Cardiac muscle cell (in vitro differentiated cells and primary cell): Measurements from ENCODE around the gene TMEM86A. TPM values are rescaled to one million over a fixed set of nuclear protein-coding genes. Genes with fewer than 3 reads are reported as not detected.

Experiments used
- DNase-seq, 2 donors: peaks; one replicate each; pipeline versions ENCODE4 v3.0.0 to v3.0.0-alpha.2; 2010 to 2017; ENCODE audit warnings: low read depth in 1 of 2, low spot score in 1 of 2
- H3K27ac ChIP-seq: fragments of 200-600 bp; sonication (generic); 2 replicates; pipeline ENCODE4 v1.5.1; 2016
- H3K27me3 ChIP-seq: fragments of 200-600 bp; sonication (generic); 2 replicates; pipeline ENCODE4 v1.6.0; 2016; ENCODE audit warnings: control low read depth
- H3K36me3 ChIP-seq: fragments of 200-600 bp; sonication (generic); 2 replicates; pipeline ENCODE4 v1.5.1; 2016; ENCODE audit warnings: control low read depth
- H3K4me1 ChIP-seq: fragments of 200-600 bp; sonication (generic); 2 replicates; pipeline ENCODE4 v1.8.1; 2017; ENCODE audit warnings: low read depth, mild to moderate bottlenecking, mixed run types
- H3K4me3 ChIP-seq: fragments of 200-600 bp; sonication (generic); 2 replicates; pipeline ENCODE4 v1.5.1; 2016; ENCODE audit warnings: mild to moderate bottlenecking
- H3K9me3 ChIP-seq: fragments of 200-600 bp; sonication (generic); 2 replicates; pipeline ENCODE4 v1.5.1; 2017; ENCODE audit warnings: low read depth, mild to moderate bottlenecking, control low read depth
- CTCF ChIP-seq: IDR thresholded peaks from 2 replicates; pipeline ENCODE4 v1.5.1; 2012; ENCODE audit warnings: low read depth, mild to moderate bottlenecking, low read length
- polyA plus RNA-seq: library from polyadenylated mRNA; unstranded; fragments of >200 nt; fragmentation: Nextera tagmentation; extraction: Ambion mirVana; gene quantifications from 2 replicates; pipeline ENCODE4 v1.2.1, GENCODE V29; 2016
- total RNA-seq: library from RNA; depleted of rRNA; stranded (reverse); fragments of >200 nt; gene quantifications from 2 replicates; pipeline ENCODE4 v1.2.3, GENCODE V29; 2016

The TMEM86A gene
- total and polyA plus RNA-seq, 2 experiments from 2014 or later: 3.4 to 5.2 TPM

GRCh38 chr11:18721561-18722292 is 23.1 kb downstream of the TMEM86A start:
- peak overlapping the region; percentile 37 for H3K4me3 ChIP-seq
- H3K9me3 ChIP-seq: no peaks in the 10 kb centered on the region
- no peaks in the 10 kb centered on the region for H3K4me1 ChIP-seq
- TF ChIP-seq CTCF: peak; percentile 86
- H3K27ac ChIP-seq: no peak overlapping the region
- no peaks in the 10 kb centered on the region for H3K36me3 ChIP-seq
- DNase-seq: peak; percentile 57 to 62
- H3K27me3 ChIP-seq: no peaks in the 10 kb centered on the region

GRCh38 chr11:18722293-18722637 is 23.7 kb downstream of the TMEM86A start:
- no peak for TF ChIP-seq CTCF
- no peak overlapping the region for H3K27ac ChIP-seq
- H3K27me3 ChIP-seq: no peaks in the 10 kb centered on the region
- no peaks in the 10 kb centered on the region for H3K36me3 ChIP-seq
- no peaks in the 10 kb centered on the region for H3K4me1 ChIP-seq
- H3K4me3 ChIP-seq: no peak overlapping the region
- H3K9me3 ChIP-seq: no peaks in the 10 kb centered on the region
- DNase-seq: no peak

- Histone ChIP-seq H3K4me3 (no peak overlapping the region), H3K36me3 (no peaks in the 10 kb centered on the region), H3K27ac (no peak overlapping the region), H3K4me1 (no peaks in the 10 kb centered on the region), H3K27me3 (no peaks in the 10 kb centered on the region), H3K9me3 (no peaks in the 10 kb centered on the region)
- no peak for DNase-seq
- TF ChIP-seq CTCF: no peak
These were observed 25.4 kb downstream of the TMEM86A start for GRCh38 chr11:18723991-18724390.

- H3K27me3 ChIP-seq: no peaks in the 10 kb centered on the region
- no peaks in the 10 kb centered on the region for H3K36me3 ChIP-seq
- no peaks in the 10 kb centered on the region for H3K9me3 ChIP-seq
- TF ChIP-seq CTCF: no peak
- H3K27ac ChIP-seq: no peak within 1 kb of the TSS
- DNase-seq: no peak
- H3K4me3 ChIP-seq: no peak within 1 kb of the TSS
- no peaks in the 10 kb centered on the region for H3K4me1 ChIP-seq
These were observed 27.5 kb downstream of the TMEM86A start, which contains the start of gene IGSF22 for GRCh38 chr11:18726040-18726439. Gene IGSF22, minus strand, starts transcription at chr11:18726188. Its CDS starts 1,952 bp downstream, at chr11:18724236.

GRCh38 chr11:18727479-18728236 is 29.1 kb downstream of the TMEM86A start:
- Histone ChIP-seq H3K4me3 (no peak overlapping the region), H3K36me3 (no peaks in the 10 kb centered on the region), H3K27ac (no peak overlapping the region), H3K27me3 (no peaks in the 10 kb centered on the region), H3K4me1 (no peaks in the 10 kb centered on the region), H3K9me3 (no peaks in the 10 kb centered on the region)
- peak; percentile 87 for TF ChIP-seq CTCF
- DNase-seq: peak; percentile 44 to 65
